ENCODE data around the gene MYEF2.

Gene MYEF2, protein sequence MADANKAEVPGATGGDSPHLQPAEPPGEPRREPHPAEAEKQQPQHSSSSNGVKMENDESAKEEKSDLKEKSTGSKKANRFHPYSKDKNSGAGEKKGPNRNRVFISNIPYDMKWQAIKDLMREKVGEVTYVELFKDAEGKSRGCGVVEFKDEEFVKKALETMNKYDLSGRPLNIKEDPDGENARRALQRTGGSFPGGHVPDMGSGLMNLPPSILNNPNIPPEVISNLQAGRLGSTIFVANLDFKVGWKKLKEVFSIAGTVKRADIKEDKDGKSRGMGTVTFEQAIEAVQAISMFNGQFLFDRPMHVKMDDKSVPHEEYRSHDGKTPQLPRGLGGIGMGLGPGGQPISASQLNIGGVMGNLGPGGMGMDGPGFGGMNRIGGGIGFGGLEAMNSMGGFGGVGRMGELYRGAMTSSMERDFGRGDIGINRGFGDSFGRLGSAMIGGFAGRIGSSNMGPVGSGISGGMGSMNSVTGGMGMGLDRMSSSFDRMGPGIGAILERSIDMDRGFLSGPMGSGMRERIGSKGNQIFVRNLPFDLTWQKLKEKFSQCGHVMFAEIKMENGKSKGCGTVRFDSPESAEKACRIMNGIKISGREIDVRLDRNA

DNA sequence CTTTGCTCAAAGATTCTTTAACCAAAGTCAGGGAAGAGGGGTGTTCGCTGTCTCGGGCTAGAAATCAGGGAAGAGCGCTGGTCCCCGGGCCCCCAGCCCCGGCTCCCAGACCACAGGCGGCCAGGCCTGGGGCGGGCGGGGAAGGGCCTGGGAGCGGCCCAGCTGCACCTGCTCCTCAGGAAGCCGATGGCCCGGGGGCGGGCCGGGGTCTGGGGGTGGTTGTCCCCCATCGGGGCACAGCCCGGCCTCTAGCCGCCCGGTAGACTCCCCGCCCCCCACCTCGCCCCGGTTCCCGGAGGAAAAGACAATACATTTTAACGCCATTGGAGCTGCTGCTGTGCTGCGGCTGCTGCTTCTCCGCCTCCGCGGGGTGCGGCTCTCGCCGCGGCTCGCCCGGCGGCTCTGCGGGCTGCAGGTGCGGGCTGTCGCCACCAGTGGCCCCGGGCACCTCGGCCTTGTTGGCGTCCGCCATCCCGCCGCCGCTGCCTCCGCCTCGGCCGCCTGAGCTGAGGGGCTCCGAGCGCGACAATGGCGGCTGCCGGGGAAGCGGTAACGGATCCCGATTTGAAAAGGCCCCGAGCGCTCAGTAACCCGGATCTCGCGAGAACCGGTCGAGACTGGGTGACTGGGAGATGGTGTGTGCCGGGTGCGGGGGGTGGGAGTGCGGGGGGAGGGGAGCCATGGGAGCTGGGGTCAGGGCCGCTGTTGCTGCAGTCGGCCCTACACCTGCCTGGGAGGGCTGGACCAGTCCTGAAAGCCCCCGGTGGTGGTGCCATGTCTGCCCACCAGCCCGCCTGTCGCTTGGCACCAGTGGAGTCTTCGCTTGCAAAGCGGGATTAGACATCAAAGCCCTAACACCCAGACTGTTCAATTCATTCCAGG is at the start of gene MYEF2:
Gene MYEF2 (minus strand): TSS at position 530 of the 882 bp plus-strand sequence. CDS start 58 bp downstream, at position 472.
- peak within 1 kb of the TSS; percentile 61 for H3K4me3 ChIP-seq (ENCODE audit: low read depth, low read length)
- DNase-seq (ENCODE audit: low read depth): peak; percentile 36
- no peak for TF ChIP-seq CTCF (IDR thresholded peaks at IDR 0.05; ENCODE audit: low read depth, low read length, missing control alignments)
- in situ Hi-C loops (cut with HindIII; ENCODE audit: low sequenced_read_pairs): no loop called here

DNA sequence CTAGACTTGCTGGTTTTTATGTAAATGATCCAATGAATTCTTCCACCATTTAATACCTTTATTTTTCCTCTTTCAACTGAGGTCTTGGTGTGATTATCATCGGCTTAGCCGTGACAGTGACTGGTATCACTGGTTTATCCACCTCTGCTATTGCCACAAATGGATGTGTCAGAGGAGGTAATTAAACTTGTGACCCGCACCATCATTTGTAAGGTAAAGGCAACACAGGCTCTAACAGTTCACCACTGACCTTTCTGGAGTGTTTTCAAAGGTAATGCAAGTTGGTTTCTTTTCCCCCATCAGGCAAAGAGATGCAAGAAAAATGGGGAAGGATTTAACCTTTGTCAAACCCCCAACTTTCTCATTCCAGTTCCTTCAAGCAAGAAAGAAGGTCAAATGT is 47.7 kb upstream of the MYEF2 start:
- no peak for TF ChIP-seq CTCF (IDR thresholded peaks at IDR 0.05; ENCODE audit: low read depth, low read length, missing control alignments)
- in situ Hi-C loops (cut with HindIII; ENCODE audit: low sequenced_read_pairs): no loop called here
- no peak overlapping the region for H3K4me3 ChIP-seq (ENCODE audit: low read depth, low read length)
- no peak for DNase-seq (ENCODE audit: low read depth)

DNA sequence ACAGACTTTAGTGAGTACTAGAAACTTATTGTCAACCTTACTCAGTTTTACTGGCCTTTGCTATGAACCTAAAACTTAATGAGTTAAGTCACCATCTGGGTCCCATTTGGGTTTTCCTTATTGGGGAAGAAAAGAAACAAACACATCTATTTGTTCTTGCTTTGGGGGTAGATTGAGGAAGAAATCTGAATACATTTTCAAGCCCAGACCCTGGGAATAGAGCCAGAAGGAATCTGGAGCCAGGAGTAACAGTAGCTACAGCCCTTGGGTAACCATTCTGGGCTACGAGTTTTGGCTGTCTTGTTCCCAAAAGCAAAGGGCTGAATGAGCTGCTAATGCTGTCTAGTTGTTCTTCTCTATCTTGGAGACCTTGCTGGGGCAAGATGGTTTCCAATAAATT is 44.5 kb upstream of the MYEF2 start:
- no peak for DNase-seq (ENCODE audit: low read depth)
- no peak overlapping the region for H3K4me3 ChIP-seq (ENCODE audit: low read depth, low read length)
- TF ChIP-seq CTCF (IDR thresholded peaks at IDR 0.05; ENCODE audit: low read depth, low read length, missing control alignments): no peak
- in situ Hi-C loops (cut with HindIII; ENCODE audit: low sequenced_read_pairs): no loop called here

- in situ Hi-C loops (cut with HindIII; ENCODE audit: low sequenced_read_pairs): no loop called here
- no peak for TF ChIP-seq CTCF (IDR thresholded peaks at IDR 0.05; ENCODE audit: low read depth, low read length, missing control alignments)
- H3K4me3 ChIP-seq (ENCODE audit: low read depth, low read length): no peak overlapping the region
- peak; percentile 39 for DNase-seq (ENCODE audit: low read depth)
Measured at GRCh38 chr15:48221885-48222284, 43.8 kb upstream of the MYEF2 start.

- in situ Hi-C loops (cut with HindIII; ENCODE audit: low sequenced_read_pairs): no loop called here
- no peak for TF ChIP-seq CTCF (IDR thresholded peaks at IDR 0.05; ENCODE audit: low read depth, low read length, missing control alignments)
- no peak overlapping the region for H3K4me3 ChIP-seq (ENCODE audit: low read depth, low read length)
- DNase-seq (ENCODE audit: low read depth): no peak
Measured at GRCh38 chr15:48221261-48221660, 43.2 kb upstream of the MYEF2 start.

GRCh38 chr15:48205981-48206380 is 27.9 kb upstream of the MYEF2 start, which contains the start of gene SLC12A1:
TSS of gene SLC12A1 (plus strand) at chr15:48206302. CDS start at chr15:48207720, 1,418 bp downstream.
- no peak for DNase-seq (ENCODE audit: low read depth)
- no peak within 1 kb of the TSS for H3K4me3 ChIP-seq (ENCODE audit: low read depth, low read length)
- TF ChIP-seq CTCF (IDR thresholded peaks at IDR 0.05; ENCODE audit: low read depth, low read length, missing control alignments): no peak
- in situ Hi-C loops (cut with HindIII; ENCODE audit: low sequenced_read_pairs): no loop called here
